HUES48 (cell line): Measurements from ENCODE around the gene SDK1.

Experiments used
- H3K27ac ChIP-seq: one replicate; pipeline ENCODE4 v1.7.0; 2013; ENCODE audit warnings: low read depth, low read length, inconsistent platforms
- H3K27me3 ChIP-seq: 2 replicates; pipeline ENCODE4 v1.6.1; 2013; ENCODE audit warnings: mild to moderate bottlenecking, low read length; ENCODE audit not compliant: control insufficient read depth, insufficient read depth
- H3K36me3 ChIP-seq: 2 replicates; pipeline ENCODE4 v1.6.1; 2013; ENCODE audit warnings: low read length; ENCODE audit not compliant: control insufficient read depth, insufficient read depth
- H3K4me1 ChIP-seq: 2 replicates; pipeline ENCODE4 v1.6.1; 2013; ENCODE audit warnings: mild to moderate bottlenecking, low read length; ENCODE audit not compliant: control insufficient read depth, insufficient read depth
- H3K4me3 ChIP-seq: 2 replicates; pipeline ENCODE4 v1.5.1; 2013; ENCODE audit warnings: mild to moderate bottlenecking, low read depth, low read length
- H3K9ac ChIP-seq: 2 replicates; pipeline ENCODE4 v1.6.1; 2013; ENCODE audit warnings: mild to moderate bottlenecking, low read depth, low read length, moderate library complexity
- H3K9me3 ChIP-seq: 2 replicates; pipeline ENCODE4 v1.6.1; 2013; ENCODE audit warnings: low read length; ENCODE audit not compliant: control insufficient read depth, insufficient read depth

The SDK1 gene

GRCh38 chr7:3897430-3898372 lies 596.6 kb downstream of the SDK1 start:
- no peak overlapping the region for H3K27ac ChIP-seq
- no peaks in the 10 kb centered on the region for H3K27me3 ChIP-seq
- no peaks in the 10 kb centered on the region for H3K9me3 ChIP-seq
- no peak overlapping the region for H3K4me3 ChIP-seq
- peaks cover 9% of the 10 kb centered on the region for H3K4me1 ChIP-seq
- no peaks in the 10 kb centered on the region for H3K36me3 ChIP-seq
- no peak overlapping the region for H3K9ac ChIP-seq

- Histone ChIP-seq H3K9me3 (no peaks in the 10 kb centered on the region), H3K27ac (no peak overlapping the region), H3K4me3 (no peak overlapping the region)
Measured at GRCh38 chr7:3899559-3899991, 598.5 kb downstream of the SDK1 start.

GRCh38 chr7:3908153-3908552 lies 607.1 kb downstream of the SDK1 start:
- peaks cover 14% of the 10 kb centered on the region for H3K4me1 ChIP-seq
- H3K9me3 ChIP-seq, result no peaks in the 10 kb centered on the region
- H3K4me3 ChIP-seq, result no peak overlapping the region
- H3K9ac ChIP-seq, result no peak overlapping the region
- H3K27ac ChIP-seq, result no peak overlapping the region
- H3K27me3 ChIP-seq, result no peaks in the 10 kb centered on the region
- no peaks in the 10 kb centered on the region for H3K36me3 ChIP-seq

More at GRCh38 chr7:3899559-3899991, 598.5 kb downstream of the SDK1 start:
- H3K9ac ChIP-seq, result no peak overlapping the region
- H3K27me3 ChIP-seq, result no peaks in the 10 kb centered on the region
- peaks cover 9% of the 10 kb centered on the region for H3K4me1 ChIP-seq
- H3K36me3 ChIP-seq, result no peaks in the 10 kb centered on the region

- H3K4me1 ChIP-seq, result peaks cover 14% of the 10 kb centered on the region
- no peak overlapping the region for H3K27ac ChIP-seq
- no peaks in the 10 kb centered on the region for H3K36me3 ChIP-seq
- no peaks in the 10 kb centered on the region for H3K9me3 ChIP-seq
- H3K4me3 ChIP-seq, result no peak overlapping the region
- no peak overlapping the region for H3K9ac ChIP-seq
- H3K27me3 ChIP-seq, result no peaks in the 10 kb centered on the region
Measured at GRCh38 chr7:3909128-3909527, 608.1 kb downstream of the SDK1 start.

GRCh38 chr7:3910054-3910453 lies 609.0 kb downstream of the SDK1 start:
- H3K9ac ChIP-seq, result no peak overlapping the region
- peaks cover 14% of the 10 kb centered on the region for H3K4me1 ChIP-seq
- H3K36me3 ChIP-seq, result no peaks in the 10 kb centered on the region
- no peaks in the 10 kb centered on the region for H3K27me3 ChIP-seq
- H3K9me3 ChIP-seq, result no peaks in the 10 kb centered on the region
- no peak overlapping the region for H3K27ac ChIP-seq
- H3K4me3 ChIP-seq, result no peak overlapping the region

- Histone ChIP-seq H3K27ac (no peak overlapping the region), H3K4me3 (no peak overlapping the region), H3K9me3 (no peaks in the 10 kb centered on the region), H3K4me1 (peaks cover 14% of the 10 kb centered on the region), H3K27me3 (no peaks in the 10 kb centered on the region), H3K36me3 (no peaks in the 10 kb centered on the region), H3K9ac (no peak overlapping the region)
Measured at GRCh38 chr7:3911685-3912084, 610.6 kb downstream of the SDK1 start.

GRCh38 chr7:3912291-3912690 lies 611.2 kb downstream of the SDK1 start:
- H3K4me3 ChIP-seq, result no peak overlapping the region
- no peak overlapping the region for H3K27ac ChIP-seq
- H3K4me1 ChIP-seq, result peaks cover 11% of the 10 kb centered on the region
- no peaks in the 10 kb centered on the region for H3K9me3 ChIP-seq
- H3K27me3 ChIP-seq, result no peaks in the 10 kb centered on the region
- H3K36me3 ChIP-seq, result no peaks in the 10 kb centered on the region
- no peak overlapping the region for H3K9ac ChIP-seq

GRCh38 chr7:3914051-3914775 lies 613.2 kb downstream of the SDK1 start:
- H3K4me1 ChIP-seq, result peaks cover 11% of the 10 kb centered on the region
- H3K9me3 ChIP-seq, result no peaks in the 10 kb centered on the region
- H3K27me3 ChIP-seq, result no peaks in the 10 kb centered on the region
- no peaks in the 10 kb centered on the region for H3K36me3 ChIP-seq
- H3K9ac ChIP-seq, result no peak overlapping the region
- H3K27ac ChIP-seq, result no peak overlapping the region
- H3K4me3 ChIP-seq, result no peak overlapping the region

- H3K4me1 ChIP-seq, result peaks cover 6% of the 10 kb centered on the region
Measured at GRCh38 chr7:3915337-3915878, 614.4 kb downstream of the SDK1 start.

GRCh38 chr7:3916146-3916545 lies 615.1 kb downstream of the SDK1 start:
- Histone ChIP-seq H3K27me3 (no peaks in the 10 kb centered on the region), H3K27ac (no peak overlapping the region), H3K36me3 (no peaks in the 10 kb centered on the region), H3K4me3 (no peak overlapping the region), H3K9me3 (no peaks in the 10 kb centered on the region), H3K4me1 (peaks cover 6% of the 10 kb centered on the region), H3K9ac (no peak overlapping the region)

More at GRCh38 chr7:3915337-3915878, 614.4 kb downstream of the SDK1 start:
- H3K27ac ChIP-seq, result no peak overlapping the region
- no peak overlapping the region for H3K9ac ChIP-seq
- H3K4me3 ChIP-seq, result no peak overlapping the region
- no peaks in the 10 kb centered on the region for H3K36me3 ChIP-seq
- no peaks in the 10 kb centered on the region for H3K9me3 ChIP-seq
- no peaks in the 10 kb centered on the region for H3K27me3 ChIP-seq

GRCh38 chr7:3917436-3917835 lies 616.4 kb downstream of the SDK1 start:
- Histone ChIP-seq H3K36me3 (no peaks in the 10 kb centered on the region), H3K27me3 (no peaks in the 10 kb centered on the region), H3K4me1 (peaks cover 5% of the 10 kb centered on the region; the same call in 1 of the 2 replicates), H3K9ac (no peak overlapping the region), H3K9me3 (no peaks in the 10 kb centered on the region), H3K4me3 (no peak overlapping the region), H3K27ac (no peak overlapping the region)
